KMS-11 (cell line): ENCODE data around the gene PGF.
"Not testable (repeated sequence)": the region's sequence is repeated elsewhere in the genome, so short reads cannot be mapped to it uniquely, and the experiment has no call there.

Source experiments
- H2AFZ ChIP-seq: fragments of 200-600 bp; sonication (generic); 2 replicates; pipeline ENCODE4 v1.6.1; 2016; ENCODE audit warnings: antibody characterized with exemption, mixed run types, low read depth
- H3K27ac ChIP-seq: fragments of 200-600 bp; sonication (generic); 2 replicates; pipeline ENCODE4 v1.6.1; 2016; ENCODE audit warnings: mild to moderate bottlenecking, mixed run types
- H3K27me3 ChIP-seq: fragments of 200-600 bp; sonication (generic); 2 replicates; pipeline ENCODE4 v1.6.1; 2017; ENCODE audit warnings: mild to moderate bottlenecking, low read depth, mixed run types, moderate library complexity; ENCODE audit not compliant: insufficient read depth
- H3K36me3 ChIP-seq: fragments of 200-600 bp; sonication (generic); 2 replicates; pipeline ENCODE4 v1.6.1; 2017; ENCODE audit warnings: mild to moderate bottlenecking, mixed run types; ENCODE audit not compliant: insufficient read depth
- H3K4me1 ChIP-seq: fragments of 200-600 bp; sonication (generic); 2 replicates; pipeline ENCODE4 v1.6.1; 2016; ENCODE audit warnings: mild to moderate bottlenecking, low read depth, mixed run types; ENCODE audit not compliant: poor library complexity, severe bottlenecking
- H3K4me2 ChIP-seq: fragments of 200-600 bp; sonication (generic); 2 replicates; pipeline ENCODE4 v1.7.0; 2016; ENCODE audit warnings: mild to moderate bottlenecking, mixed run types
- H3K4me3 ChIP-seq: fragments of 200-600 bp; sonication (generic); IDR thresholded peaks from 2 replicates; pipeline ENCODE4 v1.6.1; 2017; ENCODE audit warnings: low read depth, low read length, mixed read lengths; ENCODE audit not compliant: insufficient read depth
- H3K79me2 ChIP-seq: fragments of 200-600 bp; sonication (generic); 2 replicates; pipeline ENCODE4 v1.6.1; 2016; ENCODE audit warnings: low read depth, mixed run types; ENCODE audit not compliant: insufficient read depth
- H3K9ac ChIP-seq: fragments of 200-600 bp; sonication (generic); 2 replicates; pipeline ENCODE4 v1.6.1; 2016; ENCODE audit warnings: mild to moderate bottlenecking, mixed run types
- H4K20me1 ChIP-seq: fragments of 200-600 bp; sonication (generic); 2 replicates; pipeline ENCODE4 v1.6.1; 2016; ENCODE audit warnings: mild to moderate bottlenecking, mixed run types; ENCODE audit not compliant: insufficient read depth
- CTCF ChIP-seq: fragments of 200-600 bp; sonication (generic); conservative IDR thresholded peaks from 2 replicates; pipeline ENCODE4 v1.6.1; 2017; ENCODE audit warnings: low read depth, mild to moderate bottlenecking, antibody characterized with exemption, low read length, moderate library complexity, mixed read lengths

The PGF gene

DNA sequence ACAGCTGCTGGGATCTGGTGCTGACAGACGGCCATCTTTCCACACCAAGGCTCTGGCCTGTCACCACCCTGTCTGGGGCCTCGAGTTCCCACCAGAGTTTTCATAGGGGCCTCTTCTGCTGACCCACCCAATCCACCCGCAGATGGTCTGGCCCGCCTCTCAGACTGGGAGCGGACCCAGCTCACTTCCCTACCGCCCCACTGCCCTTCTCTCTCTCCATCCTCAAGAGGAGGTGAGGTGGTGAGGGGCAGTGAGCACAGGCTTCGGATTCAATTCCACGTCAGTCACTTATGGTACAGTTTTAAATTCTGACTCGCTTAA, 20.1 kb downstream of the PGF start:
- Histone ChIP-seq H3K4me3 (no peak overlapping the region), H4K20me1 (no peaks in the 10 kb centered on the region), H3K27ac (no peak overlapping the region), H3K79me2 (no peaks in the 10 kb centered on the region), H2AFZ (no peak overlapping the region), H3K4me2 (no peak overlapping the region), H3K9ac (no peak overlapping the region), H3K4me1 (no peaks in the 10 kb centered on the region), H3K27me3 (no peaks in the 10 kb centered on the region), H3K36me3 (no peaks in the 10 kb centered on the region)
- TF ChIP-seq CTCF: no peak

DNA sequence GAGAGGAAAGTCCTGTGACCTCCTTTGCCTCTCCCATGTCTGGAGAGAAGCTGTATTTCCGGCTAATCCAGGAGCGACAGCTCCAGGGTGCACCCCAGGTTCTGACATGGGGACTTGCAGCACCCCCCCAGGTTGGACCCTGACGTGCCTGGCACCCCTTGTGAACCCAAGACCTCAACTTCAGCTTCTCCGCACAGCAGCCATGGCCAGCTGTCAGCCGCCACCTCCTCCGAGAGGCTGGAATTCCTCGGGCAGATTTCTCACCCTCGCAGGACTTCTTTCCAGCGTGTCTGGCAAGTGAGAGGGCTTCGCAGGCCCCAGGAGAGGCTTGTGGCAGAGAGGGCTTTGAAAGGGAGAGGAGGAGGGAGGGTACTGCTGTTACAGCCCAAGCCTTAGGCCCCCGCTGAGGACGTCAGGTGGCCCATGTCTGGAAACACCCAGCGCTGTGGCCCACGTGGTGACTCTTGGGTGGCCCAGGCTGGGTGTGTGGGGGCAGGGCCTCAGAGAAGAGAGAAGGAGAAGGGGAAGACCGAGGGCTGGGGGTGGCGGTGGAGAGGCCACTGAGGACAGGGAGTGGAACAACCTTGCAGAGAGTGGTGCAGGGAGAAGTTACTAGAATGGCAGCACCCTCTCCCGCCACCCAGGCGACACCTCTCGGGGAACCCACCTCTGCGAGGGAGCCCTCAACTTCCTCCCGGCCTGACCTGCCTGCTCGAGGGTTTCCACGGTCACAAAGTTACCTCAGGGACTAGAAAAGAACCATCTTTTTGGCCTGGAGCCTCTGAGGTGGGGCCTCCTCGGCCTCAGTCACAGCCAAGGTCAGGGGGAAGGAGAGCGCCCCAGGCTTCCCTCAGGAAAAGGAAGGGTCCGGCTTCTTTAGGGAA, 20.7 kb downstream of the PGF start:
- no peak overlapping the region for H2AFZ ChIP-seq
- no peaks in the 10 kb centered on the region for H3K27me3 ChIP-seq
- no peak overlapping the region for H3K27ac ChIP-seq
- no peaks in the 10 kb centered on the region for H3K4me1 ChIP-seq
- TF ChIP-seq CTCF: no peak
- no peak overlapping the region for H3K9ac ChIP-seq
- no peak overlapping the region for H3K4me2 ChIP-seq
- no peaks in the 10 kb centered on the region for H4K20me1 ChIP-seq
- no peaks in the 10 kb centered on the region for H3K36me3 ChIP-seq
- no peak overlapping the region for H3K4me3 ChIP-seq
- no peaks in the 10 kb centered on the region for H3K79me2 ChIP-seq

- Histone ChIP-seq H2AFZ (no peak overlapping the region), H3K27ac (no peak overlapping the region), H3K79me2 (no peaks in the 10 kb centered on the region), H3K27me3 (no peaks in the 10 kb centered on the region), H3K4me2 (no peak overlapping the region), H3K4me1 (no peaks in the 10 kb centered on the region), H3K9ac (no peak overlapping the region), H3K36me3 (no peaks in the 10 kb centered on the region), H4K20me1 (no peaks in the 10 kb centered on the region), H3K4me3 (no peak overlapping the region)
- no peak for TF ChIP-seq CTCF
Observed at GRCh38 chr14:74934041-74934440, 21.4 kb downstream of the PGF start.

GRCh38 chr14:74932936-74933335, 22.5 kb downstream of the PGF start:
- not testable (repeated sequence) for H3K36me3 ChIP-seq, H3K27me3 ChIP-seq, H3K4me1 ChIP-seq, H3K4me2 ChIP-seq, H3K4me3 ChIP-seq, H3K9ac ChIP-seq, H2AFZ ChIP-seq, H4K20me1 ChIP-seq, H3K79me2 ChIP-seq, H3K27ac ChIP-seq

GRCh38 chr14:74932401-74932901, 22.9 kb downstream of the PGF start:
- Histone ChIP-seq H3K79me2 (no peaks in the 10 kb centered on the region), H3K4me2 (no peak overlapping the region), H2AFZ (no peak overlapping the region), H3K27ac (no peak overlapping the region), H3K4me1 (no peaks in the 10 kb centered on the region), H4K20me1 (no peaks in the 10 kb centered on the region), H3K27me3 (no peaks in the 10 kb centered on the region), H3K9ac (no peak overlapping the region), H3K4me3 (no peak overlapping the region), H3K36me3 (no peaks in the 10 kb centered on the region)
- no peak for TF ChIP-seq CTCF

DNA sequence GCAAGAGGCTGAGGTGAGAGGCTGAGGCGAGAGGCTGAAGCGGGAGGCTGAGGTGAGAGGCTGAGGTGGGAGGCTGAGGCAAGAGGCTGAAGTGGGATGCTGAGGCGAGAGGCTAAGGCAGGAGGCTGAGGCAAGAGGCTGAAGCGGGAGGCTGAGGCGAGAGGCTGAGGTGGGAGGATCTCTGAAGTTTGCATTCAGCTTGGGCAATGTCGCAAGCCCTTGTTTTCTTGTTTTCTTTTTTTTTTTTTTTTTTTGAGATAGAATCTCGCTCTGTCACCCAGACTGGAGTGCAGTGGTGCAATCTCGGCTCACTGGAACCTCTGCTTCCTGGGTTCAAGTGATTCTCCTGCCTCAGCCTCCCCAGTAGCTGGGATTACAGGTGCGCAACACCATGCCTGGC, 23.7 kb downstream of the PGF start:
- H3K36me3 ChIP-seq, H3K4me3 ChIP-seq, H2AFZ ChIP-seq, H4K20me1 ChIP-seq, H3K4me2 ChIP-seq, H3K79me2 ChIP-seq, H3K27ac ChIP-seq, H3K4me1 ChIP-seq, H3K9ac ChIP-seq, H3K27me3 ChIP-seq: not testable (repeated sequence)
